ENCODE results near the gene FOXL2NB. TPM values are rescaled to one million over a fixed set of nuclear protein-coding genes. Genes with fewer than 3 reads are reported as not detected.

Gene FOXL2NB
- total RNA-seq, 1 donor from 2014 or later, result not detected

GRCh38 chr3:138995706-138996105 lies 48.7 kb downstream of the FOXL2NB start:
- Mint-ChIP-seq H3K27ac (no peak overlapping the region), H3K4me3 (no peak overlapping the region), H3K27me3 (peaks cover 6% of the 10 kb centered on the region), H3K4me1 (no peaks in the 10 kb centered on the region), H3K9me3 (peaks cover 7% of the 10 kb centered on the region), H3K36me3 (ENCODE audit: low read depth) (no peaks in the 10 kb centered on the region)
- ChIA-PET POLR2A (no interaction called here), CTCF (no interaction called here)
- intact Hi-C loops (cut with micrococcal nuclease), result no loop called here
- no peak for TF ChIP-seq CTCF (IDR thresholded peaks at IDR 0.05)
- ATAC-seq (ENCODE audit: low read depth), result no peak
- DNase-seq, result no peak

Other genes with a start within 250 kb of the FOXL2NB start
- gene PIK3CB, start 112.3 kb upstream of the FOXL2NB start, total RNA-seq, result 19.9 and 21.9 TPM in 2 replicates
- not detected in 2 replicates for gene FOXL2, start 80 bp upstream of the FOXL2NB start, total RNA-seq
- gene PRR23A, start 59.1 kb downstream of the FOXL2NB start, total RNA-seq, result not detected in 2 replicates
- not detected in 2 replicates for gene PRR23B, start 73.7 kb downstream of the FOXL2NB start, total RNA-seq
- gene PRR23C, start 97.7 kb downstream of the FOXL2NB start, total RNA-seq, result not detected in 2 replicates

All from activated B cell treated with CpG ODN at 0.5 μM for 24 hours (primary cell).